ENCODE results near the gene MYL3. TPM values are rescaled to one million over a fixed set of nuclear protein-coding genes. Genes with fewer than 3 reads are reported as not detected.

The MYL3 gene
- polyA plus RNA-seq, 1 donor from 2014 or later = 2.1 TPM

GRCh38 chr3:46840491-46840890 is 22.8 kb downstream of the MYL3 start:
- H3K9me2 ChIP-seq (ENCODE audit: insufficient read depth, low read length) = no peaks in the 10 kb centered on the region
- no peaks in the 10 kb centered on the region for H4K20me1 ChIP-seq (ENCODE audit: insufficient read depth)
- no peak overlapping the region for H2AFZ ChIP-seq (ENCODE audit: low read depth, low read length)
- H3K4me2 ChIP-seq (ENCODE audit: low read length) = no peak overlapping the region
- no peaks in the 10 kb centered on the region for H3K36me3 ChIP-seq (ENCODE audit: insufficient read depth, low read length)
- H3K27me3 ChIP-seq (ENCODE audit: insufficient read depth, low read depth, low read length) = no peaks in the 10 kb centered on the region
- no peak overlapping the region for H3K4me3 ChIP-seq (ENCODE audit: low read length)
- H3K9me3 ChIP-seq (ENCODE audit: low read length) = peaks cover 13% of the 10 kb centered on the region
- no peak for TF ChIP-seq REST (IDR thresholded peaks at IDR 0.05; ENCODE audit: borderline replicate concordance)
- TF ChIP-seq EZH2 (IDR thresholded peaks at IDR 0.05; ENCODE audit: borderline replicate concordance, insufficient read depth, low read length, poor library complexity, severe bottlenecking) = no peak
- TF ChIP-seq CTCF (IDR thresholded peaks at IDR 0.05; ENCODE audit: poor library complexity, severe bottlenecking) = no peak
- TF ChIP-seq SMC3 (conservative IDR thresholded peaks at IDR 0.05; ENCODE audit: poor library complexity) = no peak
- TF ChIP-seq TAF1 (IDR thresholded peaks at IDR 0.05; ENCODE audit: low read depth) = no peak
- TF ChIP-seq MXI1 (conservative IDR thresholded peaks at IDR 0.05; ENCODE audit: poor library complexity, severe bottlenecking) = no peak
- no peak for TF ChIP-seq POLR2AphosphoS5 (IDR thresholded peaks at IDR 0.05)
- TF ChIP-seq EP300 (conservative IDR thresholded peaks at IDR 0.05; ENCODE audit: poor library complexity, severe bottlenecking) = no peak
- no peak for TF ChIP-seq RAD21 (conservative IDR thresholded peaks at IDR 0.05)
- H3K9ac ChIP-seq (ENCODE audit: low read length) = no peak overlapping the region
- H3K79me2 ChIP-seq (replicated peaks; ENCODE audit: insufficient read depth, low read length) = no peaks in the 10 kb centered on the region
- H3F3A ChIP-seq (ENCODE audit: insufficient read depth, low read length, poor library complexity, severe bottlenecking) = no peaks in the 10 kb centered on the region
- H3K27ac ChIP-seq (ENCODE audit: low read length) = no peak overlapping the region

- Histone ChIP-seq H3K4me2 (ENCODE audit: low read length) (no peak overlapping the region), H2AFZ (ENCODE audit: low read depth, low read length) (no peak overlapping the region), H3K9ac (ENCODE audit: low read length) (no peak overlapping the region), H3K4me3 (ENCODE audit: low read length) (no peak overlapping the region), H3K27me3 (ENCODE audit: insufficient read depth, low read depth, low read length) (no peaks in the 10 kb centered on the region), H3F3A (ENCODE audit: insufficient read depth, low read length, poor library complexity, severe bottlenecking) (no peaks in the 10 kb centered on the region), H3K9me2 (ENCODE audit: insufficient read depth, low read length) (no peaks in the 10 kb centered on the region), H3K9me3 (ENCODE audit: low read length) (peaks cover 13% of the 10 kb centered on the region), H4K20me1 (ENCODE audit: insufficient read depth) (no peaks in the 10 kb centered on the region), H3K27ac (ENCODE audit: low read length) (no peak overlapping the region), H3K79me2 (replicated peaks; ENCODE audit: insufficient read depth, low read length) (no peaks in the 10 kb centered on the region), H3K36me3 (ENCODE audit: insufficient read depth, low read length) (no peaks in the 10 kb centered on the region)
- TF ChIP-seq EP300 (conservative IDR thresholded peaks at IDR 0.05; ENCODE audit: poor library complexity, severe bottlenecking) = no peak
- no peak for TF ChIP-seq CTCF (IDR thresholded peaks at IDR 0.05; ENCODE audit: poor library complexity, severe bottlenecking)
- no peak for TF ChIP-seq SMC3 (conservative IDR thresholded peaks at IDR 0.05; ENCODE audit: poor library complexity)
- TF ChIP-seq REST (IDR thresholded peaks at IDR 0.05; ENCODE audit: borderline replicate concordance) = no peak
- no peak for TF ChIP-seq RAD21 (conservative IDR thresholded peaks at IDR 0.05)
- TF ChIP-seq POLR2AphosphoS5 (IDR thresholded peaks at IDR 0.05) = no peak
- TF ChIP-seq EZH2 (IDR thresholded peaks at IDR 0.05; ENCODE audit: borderline replicate concordance, insufficient read depth, low read length, poor library complexity, severe bottlenecking) = no peak
- TF ChIP-seq MXI1 (conservative IDR thresholded peaks at IDR 0.05; ENCODE audit: poor library complexity, severe bottlenecking) = no peak
- no peak for TF ChIP-seq TAF1 (IDR thresholded peaks at IDR 0.05; ENCODE audit: low read depth)
These were observed 24.9 kb downstream of the MYL3 start for GRCh38 chr3:46838301-46838700.

Data from neural cell (in vitro differentiated cells).